ENCODE measurements around the gene HOXA9.

DNA sequence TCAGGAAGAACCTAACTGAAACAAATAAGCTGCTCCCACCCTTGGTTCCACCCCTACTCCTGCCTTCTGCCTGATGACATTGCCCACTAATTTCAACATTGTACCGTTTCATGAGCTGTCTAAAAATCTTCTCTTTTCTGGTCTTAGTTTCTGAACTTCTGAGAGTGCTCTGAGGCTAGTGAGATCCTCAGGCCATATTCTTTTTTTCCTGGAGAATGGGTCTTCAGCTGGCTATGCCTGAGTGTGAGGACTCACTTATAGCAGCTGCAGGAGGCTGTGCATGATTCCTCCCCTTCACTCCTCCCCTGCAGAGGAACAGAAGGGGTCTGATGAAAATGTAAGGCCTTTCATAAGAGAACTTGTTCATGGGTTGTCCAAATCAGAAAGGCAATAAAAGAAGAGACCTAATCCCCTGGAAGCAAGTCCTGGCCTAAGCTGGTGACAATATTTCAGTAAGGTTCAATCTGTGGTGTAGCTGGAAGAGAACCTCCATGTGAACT, 45.9 kb downstream of the HOXA9 start:
- TF ChIP-seq, protein P1, sequence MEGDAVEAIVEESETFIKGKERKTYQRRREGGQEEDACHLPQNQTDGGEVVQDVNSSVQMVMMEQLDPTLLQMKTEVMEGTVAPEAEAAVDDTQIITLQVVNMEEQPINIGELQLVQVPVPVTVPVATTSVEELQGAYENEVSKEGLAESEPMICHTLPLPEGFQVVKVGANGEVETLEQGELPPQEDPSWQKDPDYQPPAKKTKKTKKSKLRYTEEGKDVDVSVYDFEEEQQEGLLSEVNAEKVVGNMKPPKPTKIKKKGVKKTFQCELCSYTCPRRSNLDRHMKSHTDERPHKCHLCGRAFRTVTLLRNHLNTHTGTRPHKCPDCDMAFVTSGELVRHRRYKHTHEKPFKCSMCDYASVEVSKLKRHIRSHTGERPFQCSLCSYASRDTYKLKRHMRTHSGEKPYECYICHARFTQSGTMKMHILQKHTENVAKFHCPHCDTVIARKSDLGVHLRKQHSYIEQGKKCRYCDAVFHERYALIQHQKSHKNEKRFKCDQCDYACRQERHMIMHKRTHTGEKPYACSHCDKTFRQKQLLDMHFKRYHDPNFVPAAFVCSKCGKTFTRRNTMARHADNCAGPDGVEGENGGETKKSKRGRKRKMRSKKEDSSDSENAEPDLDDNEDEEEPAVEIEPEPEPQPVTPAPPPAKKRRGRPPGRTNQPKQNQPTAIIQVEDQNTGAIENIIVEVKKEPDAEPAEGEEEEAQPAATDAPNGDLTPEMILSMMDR (IDR thresholded peaks at IDR 0.05 in 2 of 3, conservative IDR thresholded peaks at IDR 0.05 in 1 of 3; ENCODE audit: borderline replicate concordance in 1 of 3, insufficient read depth in 1 of 3, low read depth in 2 of 3, low read length in 2 of 3): no peak
- TF ChIP-seq, protein P2, sequence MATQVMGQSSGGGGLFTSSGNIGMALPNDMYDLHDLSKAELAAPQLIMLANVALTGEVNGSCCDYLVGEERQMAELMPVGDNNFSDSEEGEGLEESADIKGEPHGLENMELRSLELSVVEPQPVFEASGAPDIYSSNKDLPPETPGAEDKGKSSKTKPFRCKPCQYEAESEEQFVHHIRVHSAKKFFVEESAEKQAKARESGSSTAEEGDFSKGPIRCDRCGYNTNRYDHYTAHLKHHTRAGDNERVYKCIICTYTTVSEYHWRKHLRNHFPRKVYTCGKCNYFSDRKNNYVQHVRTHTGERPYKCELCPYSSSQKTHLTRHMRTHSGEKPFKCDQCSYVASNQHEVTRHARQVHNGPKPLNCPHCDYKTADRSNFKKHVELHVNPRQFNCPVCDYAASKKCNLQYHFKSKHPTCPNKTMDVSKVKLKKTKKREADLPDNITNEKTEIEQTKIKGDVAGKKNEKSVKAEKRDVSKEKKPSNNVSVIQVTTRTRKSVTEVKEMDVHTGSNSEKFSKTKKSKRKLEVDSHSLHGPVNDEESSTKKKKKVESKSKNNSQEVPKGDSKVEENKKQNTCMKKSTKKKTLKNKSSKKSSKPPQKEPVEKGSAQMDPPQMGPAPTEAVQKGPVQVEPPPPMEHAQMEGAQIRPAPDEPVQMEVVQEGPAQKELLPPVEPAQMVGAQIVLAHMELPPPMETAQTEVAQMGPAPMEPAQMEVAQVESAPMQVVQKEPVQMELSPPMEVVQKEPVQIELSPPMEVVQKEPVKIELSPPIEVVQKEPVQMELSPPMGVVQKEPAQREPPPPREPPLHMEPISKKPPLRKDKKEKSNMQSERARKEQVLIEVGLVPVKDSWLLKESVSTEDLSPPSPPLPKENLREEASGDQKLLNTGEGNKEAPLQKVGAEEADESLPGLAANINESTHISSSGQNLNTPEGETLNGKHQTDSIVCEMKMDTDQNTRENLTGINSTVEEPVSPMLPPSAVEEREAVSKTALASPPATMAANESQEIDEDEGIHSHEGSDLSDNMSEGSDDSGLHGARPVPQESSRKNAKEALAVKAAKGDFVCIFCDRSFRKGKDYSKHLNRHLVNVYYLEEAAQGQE (IDR thresholded peaks at IDR 0.05; ENCODE audit: low read depth): no peak
- TF ChIP-seq YY1 (IDR thresholded peaks at IDR 0.05; ENCODE audit: extremely low read depth, insufficient replicate concordance, low read depth, low read length) (no peak), EZH2phosphoT487 (IDR thresholded peaks at IDR 0.05; ENCODE audit: borderline replicate concordance) (no peak), SP1 (IDR thresholded peaks at IDR 0.05; ENCODE audit: low read depth) (no peak)
